Measurements from ENCODE around the gene SFRP5.
A peak's percentile ranks its signal among the peaks of the same experiment; 100 is the strongest.

The SFRP5 gene

DNA sequence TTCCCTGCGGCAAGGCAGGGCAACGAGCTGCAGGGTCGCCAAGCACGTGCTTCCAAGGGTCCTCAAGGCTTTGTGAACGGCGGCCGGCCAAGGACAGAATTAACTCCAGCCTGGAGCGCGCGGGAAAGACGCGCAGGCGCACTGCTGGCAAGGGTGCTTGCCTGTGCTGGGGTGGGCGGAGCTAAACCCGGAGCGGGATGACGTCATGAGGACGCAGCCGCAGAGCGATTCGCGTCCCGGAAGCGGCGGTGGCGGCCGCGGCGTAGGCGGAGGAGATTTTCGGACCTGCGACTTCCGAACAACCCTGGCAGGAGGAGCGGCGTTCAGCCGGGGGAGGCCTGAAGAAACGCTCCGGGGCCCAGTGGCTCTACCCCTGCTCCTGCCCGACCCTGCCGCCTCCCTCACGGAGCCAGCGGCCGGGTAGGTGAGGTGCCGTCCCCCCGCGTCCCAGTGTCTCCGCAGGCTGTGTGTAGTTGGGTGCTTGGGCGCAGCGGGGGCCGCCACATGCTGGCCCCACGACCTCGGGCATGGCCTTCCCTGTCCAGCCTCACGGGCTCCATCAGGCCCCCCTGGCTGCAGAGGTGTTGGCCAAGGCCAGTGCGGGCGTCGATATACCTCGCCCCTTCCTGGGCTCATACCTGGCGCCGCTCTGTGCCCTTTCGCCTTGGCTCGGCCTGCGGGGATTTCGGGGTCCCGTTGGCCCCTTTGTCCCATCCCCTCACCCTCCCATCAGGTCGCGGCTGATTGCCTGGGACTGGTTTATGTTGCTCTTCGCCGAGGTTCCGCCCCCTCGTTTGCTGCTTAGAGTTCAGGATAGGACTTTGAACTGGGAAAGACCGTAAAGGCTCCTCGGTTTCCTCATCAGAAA, 34.7 kb downstream of the SFRP5 start, which contains the start of gene ZFYVE27:
Gene ZFYVE27 (plus strand): TSS at position 227 of the 868 bp plus-strand sequence. CDS start 1,350 bp downstream, outside the sequence.
- TF ChIP-seq CTCF (IDR thresholded peaks at IDR 0.05) = no peak
- peak; percentile 94 for DNase-seq (ENCODE audit: low spot score)
- peak within 1 kb of the TSS; percentile 94 for H3K4me3 ChIP-seq
- peak within 1 kb of the TSS; percentile 83 to 96 for H3K27ac ChIP-seq

- no peak for TF ChIP-seq CTCF (IDR thresholded peaks at IDR 0.05)
- Histone ChIP-seq H3K4me3 (peak overlapping the region; percentile 94), H3K27ac (peak overlapping the region; percentile 83 to 96)
- no peak for DNase-seq (ENCODE audit: low spot score)
These were observed 35.3 kb downstream of the SFRP5 start for GRCh38 chr10:97736403-97736901.

DNA sequence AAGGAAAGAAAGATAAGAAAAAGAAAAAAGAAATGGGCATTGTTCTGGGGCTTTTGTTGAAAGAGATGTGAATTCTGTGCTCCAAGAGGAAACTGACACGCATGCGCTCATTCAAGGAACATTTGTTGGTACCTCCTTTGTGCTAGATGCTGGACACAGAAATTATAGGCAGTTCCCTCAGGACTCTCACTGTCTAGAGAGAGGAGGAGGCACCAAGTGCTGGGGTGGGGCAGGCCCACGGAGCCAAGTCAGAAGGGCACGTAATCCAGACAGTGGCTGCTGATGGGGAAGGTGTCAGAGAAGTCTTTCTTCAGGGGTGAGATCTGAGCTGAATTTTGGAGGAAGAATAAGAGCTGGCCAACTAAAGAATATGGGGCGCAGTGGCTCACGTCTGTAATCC, 37.8 kb downstream of the SFRP5 start:
- DNase-seq (ENCODE audit: low spot score) = no peak
- no peak for TF ChIP-seq CTCF (IDR thresholded peaks at IDR 0.05)
- no peak overlapping the region for H3K27ac ChIP-seq
- H3K4me3 ChIP-seq = no peak overlapping the region

DNA sequence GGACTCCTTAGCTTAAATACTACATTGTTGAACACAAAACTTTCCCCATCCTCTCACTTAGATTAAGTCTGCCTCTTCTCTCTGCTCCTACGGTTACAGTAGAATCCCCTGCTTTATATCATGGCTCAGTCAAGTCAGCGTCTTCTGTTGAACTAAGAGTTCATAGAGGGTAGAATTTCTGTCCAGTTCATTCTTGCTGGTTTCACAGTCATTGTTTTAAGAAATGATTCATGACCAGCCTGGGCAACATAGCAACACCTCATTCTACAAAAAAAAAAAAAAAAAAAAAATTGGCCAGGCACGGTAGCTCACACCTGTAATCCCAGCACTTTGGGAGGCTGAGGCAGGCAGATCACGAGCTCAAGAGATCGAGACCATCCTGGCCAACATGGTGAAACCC, 38.5 kb downstream of the SFRP5 start:
- no peak for TF ChIP-seq CTCF (IDR thresholded peaks at IDR 0.05)
- H3K27ac ChIP-seq = no peak overlapping the region
- H3K4me3 ChIP-seq = no peak overlapping the region
- DNase-seq (ENCODE audit: low spot score) = no peak

DNA sequence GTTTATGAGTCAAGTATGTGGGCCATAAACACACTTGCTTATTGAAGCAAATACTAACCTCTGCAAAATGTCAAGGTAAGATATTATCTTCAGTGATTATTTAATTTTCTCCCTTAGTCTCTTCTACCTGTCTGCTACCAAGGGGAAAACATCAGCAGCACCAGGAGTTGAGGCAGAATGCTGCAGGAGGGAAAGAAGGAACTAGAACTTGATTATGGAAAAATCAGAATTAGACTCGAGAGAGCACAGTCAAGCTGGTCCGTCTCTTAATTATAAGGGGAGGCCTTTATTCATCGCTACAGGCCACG, 39.8 kb downstream of the SFRP5 start:
- H3K4me3 ChIP-seq = no peak overlapping the region
- no peak overlapping the region for H3K27ac ChIP-seq
- no peak for TF ChIP-seq CTCF (IDR thresholded peaks at IDR 0.05)
- no peak for DNase-seq (ENCODE audit: low spot score)

- TF ChIP-seq CTCF (IDR thresholded peaks at IDR 0.05) = peak; percentile 74
- Histone ChIP-seq H3K27ac (no peak overlapping the region), H3K4me3 (no peak overlapping the region)
- no peak for DNase-seq (ENCODE audit: low spot score)
These were observed 40.3 kb downstream of the SFRP5 start for GRCh38 chr10:97731346-97732051.

All from coronary artery (tissue), 2 donors.